Measurements from ENCODE around the gene ARAP3.

Gene ARAP3

GRCh38 chr5:141708016-141708415 lies 26.0 kb upstream of the ARAP3 start:
- no peak for DNase-seq (ENCODE audit: extremely low read depth, low read depth)
- H3K4me3 ChIP-seq (replicated peaks; ENCODE audit: low read depth, low read length): no peak overlapping the region
- TF ChIP-seq CTCF (IDR thresholded peaks at IDR 0.05; ENCODE audit: low read depth, low read length, missing control alignments): no peak

GRCh38 chr5:141707510-141707909 lies 25.5 kb upstream of the ARAP3 start:
- TF ChIP-seq CTCF (IDR thresholded peaks at IDR 0.05; ENCODE audit: low read depth, low read length, missing control alignments): no peak
- no peak for DNase-seq (ENCODE audit: extremely low read depth, low read depth)
- H3K4me3 ChIP-seq (replicated peaks; ENCODE audit: low read depth, low read length): no peak overlapping the region

DNA sequence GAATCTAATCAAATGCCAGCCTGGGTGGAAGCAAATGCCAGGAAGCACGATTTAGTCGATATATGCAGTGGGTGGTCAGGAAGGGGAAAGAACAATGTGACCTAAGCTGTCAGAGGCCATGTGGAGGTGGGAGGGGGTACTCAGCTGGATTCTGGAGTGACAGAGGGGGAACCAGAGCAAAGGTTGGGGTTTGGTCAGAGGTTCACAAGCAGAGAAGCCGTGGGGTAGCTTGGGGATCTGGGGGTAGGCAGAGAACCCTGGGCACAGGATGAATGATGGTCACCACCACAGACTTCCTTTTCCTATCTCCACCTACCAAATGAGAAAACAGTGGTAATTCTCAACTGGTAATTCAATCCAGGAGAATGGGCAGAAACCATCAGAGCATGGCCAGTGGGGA lies 24.1 kb upstream of the ARAP3 start:
- DNase-seq (ENCODE audit: extremely low read depth, low read depth): no peak
- H3K4me3 ChIP-seq (replicated peaks; ENCODE audit: low read depth, low read length): no peak overlapping the region
- TF ChIP-seq CTCF (IDR thresholded peaks at IDR 0.05; ENCODE audit: low read depth, low read length, missing control alignments): no peak

GRCh38 chr5:141705469-141705868 lies 23.4 kb upstream of the ARAP3 start:
- DNase-seq (ENCODE audit: extremely low read depth, low read depth): no peak
- TF ChIP-seq CTCF (IDR thresholded peaks at IDR 0.05; ENCODE audit: low read depth, low read length, missing control alignments): no peak
- no peak overlapping the region for H3K4me3 ChIP-seq (replicated peaks; ENCODE audit: low read depth, low read length)

DNA sequence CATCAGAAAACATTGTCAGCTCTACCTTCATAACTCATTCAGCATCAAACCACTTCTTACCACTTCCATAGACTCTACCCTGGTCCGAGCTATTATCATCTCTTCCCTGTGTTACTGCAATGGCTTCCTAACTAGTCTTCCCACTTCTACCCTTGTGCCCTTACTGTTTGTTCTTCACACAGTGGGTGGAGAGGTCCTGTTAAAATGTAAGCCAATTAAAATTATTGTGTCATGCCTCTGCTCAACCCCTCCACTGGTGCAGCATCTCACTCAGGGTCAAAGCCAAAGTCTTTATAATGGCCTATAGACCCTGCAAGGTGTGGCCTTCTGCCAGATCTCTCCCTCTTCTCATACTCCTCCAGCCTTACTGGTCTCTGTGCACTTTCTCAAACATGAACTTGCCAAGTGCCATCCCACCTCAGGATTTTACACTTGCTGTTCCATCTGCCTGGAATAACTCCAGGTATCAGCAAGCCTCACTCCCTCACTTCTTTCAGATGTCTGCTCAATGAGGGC lies 22.8 kb upstream of the ARAP3 start:
- H3K4me3 ChIP-seq (replicated peaks; ENCODE audit: low read depth, low read length): no peak overlapping the region
- DNase-seq (ENCODE audit: extremely low read depth, low read depth): no peak
- no peak for TF ChIP-seq CTCF (IDR thresholded peaks at IDR 0.05; ENCODE audit: low read depth, low read length, missing control alignments)

DNA sequence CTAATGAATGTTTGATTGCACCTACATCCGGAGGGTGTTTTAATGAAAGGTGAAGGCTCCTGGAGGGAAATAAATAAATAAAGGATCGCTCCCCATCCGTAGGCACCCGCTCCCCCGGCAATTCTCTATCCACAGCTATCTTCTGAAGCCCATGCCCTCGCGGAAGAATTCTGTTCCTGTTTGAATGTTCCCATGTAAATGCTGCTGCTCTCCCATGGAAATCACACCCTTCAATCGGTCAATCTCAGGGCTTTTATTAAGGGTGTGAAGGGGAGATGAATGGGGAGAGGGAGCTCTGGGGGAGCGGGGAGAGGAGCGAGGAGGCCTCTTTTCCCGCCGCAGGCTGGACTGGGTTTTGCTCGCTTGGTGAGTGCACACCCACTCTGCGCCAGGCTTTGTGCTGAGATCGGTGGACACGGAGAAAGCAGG lies 21.1 kb upstream of the ARAP3 start:
- no peak for TF ChIP-seq CTCF (IDR thresholded peaks at IDR 0.05; ENCODE audit: low read depth, low read length, missing control alignments)
- H3K4me3 ChIP-seq (replicated peaks; ENCODE audit: low read depth, low read length): peak overlapping the region; percentile 46
- DNase-seq (ENCODE audit: extremely low read depth, low read depth): no peak
